CD4-positive, alpha-beta T cell (primary cell): ENCODE data around the gene PTF1A. TPM values are rescaled to one million over a fixed set of nuclear protein-coding genes. Genes with fewer than 3 reads are reported as not detected.

ENCODE experiments used
- ATAC-seq: fragments of 200-7000 bp; cut with Tn5 transposase; one replicate; pipeline ENCODE4 v1.10.0; 2022; ENCODE audit warnings: mild to moderate bottlenecking; ENCODE audit not compliant: poor library complexity
- CTCF ChIA-PET: fragments of 350-600 bp; sonication (Branson Sonifier 250); formaldehyde crosslinking; loops from one replicate; lab custom pipeline; 2021; ENCODE audit warnings: antibody characterized with exemption, inconsistent platforms; lab: Charles Lee
- POLR2A ChIA-PET: fragments of 350-600 bp; sonication (Branson Sonifier 250); formaldehyde crosslinking; loops from one replicate; lab custom pipeline; 2021; ENCODE audit warnings: antibody characterized with exemption, inconsistent platforms; lab: Charles Lee
- DNase-seq, 14 experiments: peaks; one replicate each; pipeline ENCODE4 v3.0.0-alpha.2; 2013 to 2020; ENCODE audit warnings: mixed read lengths in 2 of 14
- H3K27ac ChIP-seq, 2 donors: one replicate each; pipeline versions ENCODE4 v1.5.1 to v1.7.0; 2013; ENCODE audit warnings: low read length in 2 of 2, low read depth in 1 of 2, mild to moderate bottlenecking in 1 of 2
- H3K27me3 ChIP-seq, 2 experiments: 1 replicate in 1 of 2; 2 replicates in 1 of 2; pipeline versions ENCODE4 v1.6.1 to v1.7.0; 2013; ENCODE audit warnings: low read length in 2 of 2, control low read depth in 1 of 2, mild to moderate bottlenecking in 1 of 2, moderate library complexity in 1 of 2; ENCODE audit not compliant: insufficient read depth in 2 of 2, control insufficient read depth in 1 of 2
- H3K36me3 ChIP-seq: one replicate; pipeline ENCODE4 v1.6.1; 2013; ENCODE audit warnings: low read length, control low read depth; ENCODE audit not compliant: insufficient read depth
- H3K4me1 ChIP-seq: one replicate; pipeline ENCODE4 v1.6.1; 2013; ENCODE audit warnings: low read length, control low read depth; ENCODE audit not compliant: insufficient read depth
- H3K4me3 ChIP-seq: one replicate; pipeline ENCODE4 v1.5.1; 2013; ENCODE audit warnings: mild to moderate bottlenecking, low read length, moderate library complexity
- H3K9me3 ChIP-seq, 2 experiments: 1 replicate in 1 of 2; 2 replicates in 1 of 2; pipeline versions ENCODE4 v1.6.1 to v1.7.0; 2013; ENCODE audit warnings: low read length in 2 of 2, mild to moderate bottlenecking in 2 of 2, control low read depth in 1 of 2, moderate library complexity in 1 of 2; ENCODE audit not compliant: control insufficient read depth in 1 of 2, insufficient read depth in 1 of 2
- H3K27ac Mint-ChIP-seq: one replicate; pipeline ENCODE4 v1.8.0; 2020; ENCODE audit warnings: mixed read lengths
- H3K27me3 Mint-ChIP-seq: one replicate; pipeline ENCODE4 v1.8.0; 2021; ENCODE audit warnings: mixed read lengths
- H3K36me3 Mint-ChIP-seq: one replicate; pipeline ENCODE4 v1.8.0; 2021; ENCODE audit warnings: low read depth, mixed read lengths
- H3K4me1 Mint-ChIP-seq: one replicate; pipeline ENCODE4 v1.8.0; 2021; ENCODE audit warnings: low read depth, mixed read lengths
- H3K4me3 Mint-ChIP-seq: one replicate; pipeline ENCODE4 v1.8.0; 2020; ENCODE audit warnings: mild to moderate bottlenecking, mixed read lengths
- H3K9me3 Mint-ChIP-seq: one replicate; pipeline ENCODE4 v1.8.0; 2020; ENCODE audit warnings: mixed read lengths
- CTCF ChIP-seq: fragments of 200-600 bp; IDR thresholded peaks from one replicate; pipeline ENCODE4 v1.8.0; 2022; ENCODE audit warnings: antibody characterized with exemption, mild to moderate bottlenecking
- intact Hi-C, 2 experiments: fragments of 100-400 bp; cut with DNase I in 1 of 2; cut with micrococcal nuclease in 1 of 2; formaldehyde crosslinking; loops; one replicate each; pipeline versions ENCODE4 v1.15.1 to v1.9.0; 2023 to 2025; cut with DNase I, micrococcal nuclease
- total RNA-seq, 174 experiments: library from RNA in 2 of 174; stranded (reverse) in 2 of 174; gene quantifications; one replicate each; pipeline ENCODE4 v1.2.3 and lab custom pipeline; 2021 to 2026

The PTF1A gene
- total RNA-seq, 2 experiments from 2014 or later: not detected

GRCh38 chr10:23200997-23201652 lies 9.0 kb downstream of the PTF1A start:
- H3K4me1 ChIP-seq: peaks cover 11% of the 10 kb centered on the region
- no peaks in the 10 kb centered on the region for H3K36me3 ChIP-seq
- peaks cover 5% of the 10 kb centered on the region for H3K4me1 Mint-ChIP-seq
- intact Hi-C loops: no loop called here
- POLR2A ChIA-PET: no interaction called here
- H3K9me3 Mint-ChIP-seq: no peaks in the 10 kb centered on the region
- H3K27ac Mint-ChIP-seq: no peak overlapping the region
- no peaks in the 10 kb centered on the region for H3K36me3 Mint-ChIP-seq
- TF ChIP-seq CTCF: no peak
- peaks cover 0 to 18% of the 10 kb centered on the region in 2 experiments for H3K9me3 ChIP-seq
- DNase-seq (no peak), ATAC-seq (no peak)
- H3K27me3 ChIP-seq: peaks cover 63 to 85% of the 10 kb centered on the region in 2 experiments
- no peak overlapping the region for H3K4me3 Mint-ChIP-seq
- CTCF ChIA-PET: no interaction called here
- no peak overlapping the region for H3K4me3 ChIP-seq
- H3K27ac ChIP-seq: no peak overlapping the region
- H3K27me3 Mint-ChIP-seq: peaks cover 88% of the 10 kb centered on the region

- H3K27ac Mint-ChIP-seq: no peak overlapping the region
- H3K9me3 Mint-ChIP-seq: no peaks in the 10 kb centered on the region
- DNase-seq (no peak), ATAC-seq (no peak)
- TF ChIP-seq CTCF: no peak
- peaks cover 0 to 18% of the 10 kb centered on the region in 2 experiments for H3K9me3 ChIP-seq
- peaks cover 56 to 77% of the 10 kb centered on the region in 2 experiments for H3K27me3 ChIP-seq
- H3K4me3 Mint-ChIP-seq: no peak overlapping the region
- H3K4me3 ChIP-seq: no peak overlapping the region
- H3K4me1 Mint-ChIP-seq: peaks cover 5% of the 10 kb centered on the region
- POLR2A ChIA-PET: no interaction called here
- H3K4me1 ChIP-seq: peaks cover 11% of the 10 kb centered on the region
- no peak overlapping the region for H3K27ac ChIP-seq
- intact Hi-C loops: no loop called here
- H3K36me3 ChIP-seq: no peaks in the 10 kb centered on the region
- CTCF ChIA-PET: no interaction called here
- H3K36me3 Mint-ChIP-seq: no peaks in the 10 kb centered on the region
- H3K27me3 Mint-ChIP-seq: peaks cover 81% of the 10 kb centered on the region
These were observed 9.7 kb downstream of the PTF1A start for GRCh38 chr10:23201837-23202236.

- ATAC-seq (no peak), DNase-seq (no peak)
- TF ChIP-seq CTCF: no peak
- Histone ChIP-seq H3K27ac (no peak overlapping the region), H3K27me3 (peaks cover 47 to 68% of the 10 kb centered on the region in 2 experiments), H3K9me3 (peaks cover 0 to 18% of the 10 kb centered on the region in 2 experiments), H3K4me3 (no peak overlapping the region), H3K4me1 (peaks cover 11% of the 10 kb centered on the region), H3K36me3 (no peaks in the 10 kb centered on the region)
- Mint-ChIP-seq H3K36me3 (no peaks in the 10 kb centered on the region), H3K4me1 (peaks cover 5% of the 10 kb centered on the region), H3K27me3 (peaks cover 81% of the 10 kb centered on the region), H3K4me3 (no peak overlapping the region), H3K9me3 (no peaks in the 10 kb centered on the region), H3K27ac (no peak overlapping the region)
- CTCF ChIA-PET: no interaction called here
- intact Hi-C loops: no loop called here
- POLR2A ChIA-PET: no interaction called here
These were observed 10.7 kb downstream of the PTF1A start for GRCh38 chr10:23202779-23203178.
